B cell (primary cell): ENCODE measurements around the gene RASD1. TPM values are rescaled to one million over a fixed set of nuclear protein-coding genes. Genes with fewer than 3 reads are reported as not detected.

ENCODE experiments used
- ATAC-seq: fragments of 200-7000 bp; cut with Tn5 transposase; one replicate; pipeline ENCODE4 v1.10.0; 2021; ENCODE audit warnings: low read depth, mild to moderate bottlenecking, moderate number of reproducible peaks, moderate library complexity
- CTCF ChIA-PET: fragments of 350-600 bp; sonication (Branson Sonifier 250); formaldehyde crosslinking; loops from one replicate; lab custom pipeline; 2021; ENCODE audit warnings: antibody characterized with exemption, inconsistent platforms; lab: Charles Lee
- POLR2A ChIA-PET: fragments of 350-600 bp; sonication (Branson Sonifier 250); formaldehyde crosslinking; loops from one replicate; lab custom pipeline; 2021; ENCODE audit warnings: antibody characterized with exemption; lab: Charles Lee
- DNase-seq: peaks from one replicate; pipeline ENCODE4 v3.0.0; 2013
- H2AFZ ChIP-seq: 2 replicates; pipeline ENCODE4 v1.6.1; 2012; ENCODE audit warnings: mild to moderate bottlenecking, low read depth, low read length; ENCODE audit not compliant: insufficient read depth, poor library complexity, severe bottlenecking
- H3K27ac ChIP-seq, 2 donors: 1 replicate in 1 of 2; 2 replicates in 1 of 2; pipeline ENCODE4 v1.5.1; 2012 to 2013; ENCODE audit warnings: low read length in 2 of 2, mild to moderate bottlenecking in 2 of 2, moderate library complexity in 1 of 2
- H3K27me3 ChIP-seq, 4 experiments: fragments of 200-600 bp in 1 of 4; sonication (generic) in 1 of 4; replicated peaks in 1 of 4; 1 replicate in 2 of 4; 2 replicates in 2 of 4; pipeline versions ENCODE4 v1.6.1 to v1.7.0; 2013 to 2016; ENCODE audit warnings: low read length in 3 of 4, mild to moderate bottlenecking in 2 of 4, mixed read lengths in 1 of 4, moderate library complexity in 1 of 4; ENCODE audit not compliant: insufficient read depth in 4 of 4, control insufficient read depth in 3 of 4; ENCODE audit errors: control extremely low read depth in 1 of 4
- H3K36me3 ChIP-seq, 2 experiments: replicated peaks in 1 of 2; 1 replicate in 1 of 2; 2 replicates in 1 of 2; pipeline versions ENCODE4 v1.6.1 to v1.7.1; 2013; ENCODE audit warnings: low read length in 1 of 2; ENCODE audit not compliant: insufficient read depth in 2 of 2, control insufficient read depth in 1 of 2; ENCODE audit errors: control extremely low read depth in 1 of 2, extremely low read depth in 1 of 2
- H3K4me1 ChIP-seq, 2 donors: fragments of 200-600 bp in 1 of 2; sonication (generic) in 1 of 2; 1 replicate in 1 of 2; 2 replicates in 1 of 2; pipeline versions ENCODE4 v1.5.1 to v1.6.1; 2013 to 2017; ENCODE audit warnings: low read length in 2 of 2; ENCODE audit not compliant: control insufficient read depth in 2 of 2, insufficient read depth in 2 of 2
- H3K4me2 ChIP-seq: replicated peaks from 2 replicates; pipeline ENCODE3; 2012; ENCODE audit warnings: mild to moderate bottlenecking, low read depth, low read length; ENCODE audit not compliant: poor library complexity, severe bottlenecking
- H3K4me3 ChIP-seq, 5 experiments: fragments of 200-600 bp in 1 of 5; sonication (generic) in 1 of 5; 1 replicate in 3 of 5; 2 replicates in 2 of 5; pipeline versions ENCODE4 v1.5.1 to v1.7.0; 2011 to 2016; ENCODE audit warnings: low read length in 4 of 5, mild to moderate bottlenecking in 4 of 5, low read depth in 2 of 5, control low read depth in 1 of 5, moderate library complexity in 1 of 5; ENCODE audit not compliant: insufficient read depth in 1 of 5; ENCODE audit errors: control extremely low read depth in 1 of 5, extremely low read depth in 1 of 5
- H3K79me2 ChIP-seq: fragments of 200-600 bp; sonication (generic); one replicate; pipeline ENCODE4 v1.6.0; 2016; ENCODE audit warnings: low read length; ENCODE audit not compliant: control insufficient read depth, insufficient read depth
- H3K9ac ChIP-seq: fragments of 200-600 bp; sonication (generic); 2 replicates; pipeline ENCODE4 v1.6.1; 2017; ENCODE audit warnings: mild to moderate bottlenecking, low read length, moderate library complexity
- H3K9me3 ChIP-seq, 3 donors: one replicate each; pipeline versions ENCODE4 v1.6.1 to v1.7.1; 2013; ENCODE audit warnings: low read length in 2 of 3; ENCODE audit not compliant: control insufficient read depth in 2 of 3, insufficient read depth in 1 of 3; ENCODE audit errors: control extremely low read depth in 1 of 3
- H4K20me1 ChIP-seq: 2 replicates; pipeline ENCODE4 v1.6.0; 2012; ENCODE audit warnings: mild to moderate bottlenecking, low read length; ENCODE audit not compliant: insufficient read depth, control insufficient read depth, poor library complexity, severe bottlenecking
- H3K27ac Mint-ChIP-seq: one replicate; pipeline ENCODE4 v1.8.0; 2021; ENCODE audit warnings: mixed read lengths
- H3K27me3 Mint-ChIP-seq: one replicate; pipeline ENCODE4 v1.8.0; 2021; ENCODE audit warnings: mixed read lengths
- H3K4me1 Mint-ChIP-seq: one replicate; pipeline ENCODE4 v1.8.0; 2021; ENCODE audit warnings: mixed read lengths
- H3K4me3 Mint-ChIP-seq: one replicate; pipeline ENCODE4 v1.8.0; 2021; ENCODE audit warnings: mixed read lengths
- H3K9me3 Mint-ChIP-seq: one replicate; pipeline ENCODE4 v1.8.0; 2022; ENCODE audit warnings: mixed read lengths; ENCODE audit not compliant: insufficient read depth
- EZH2 ChIP-seq: IDR thresholded peaks from 2 replicates; pipeline ENCODE4 v1.6.1; 2012; ENCODE audit warnings: borderline replicate concordance, low read depth, mild to moderate bottlenecking, moderate library complexity, low read length; ENCODE audit not compliant: insufficient read depth, poor library complexity, severe bottlenecking
- whole genome bisulfite sequencing: methylation state at CpG from one replicate; pipeline ENCODE4 v1.1.5; 2013; ENCODE audit warnings: missing lambda C conversion rate; ENCODE audit not compliant: insufficient coverage; 5-methylcytosine and 5-hydroxymethylcytosine counted together
- intact Hi-C: fragments of 100-400 bp; cut with micrococcal nuclease; formaldehyde crosslinking; loops from one replicate; pipeline ENCODE4 v1.10.0; 2022
- polyA plus RNA-seq: library from polyadenylated mRNA; depleted of rRNA; stranded (reverse); fragments of >200 nt; gene quantifications from 2 replicates; pipeline ENCODE4 v1.2.3, GENCODE V29; 2012
- total RNA-seq, 2 donors: library from RNA; stranded (reverse); fragments of 120-200 nt in 1 of 2; gene quantifications; 1 replicate in 1 of 2; 2 replicates in 1 of 2; pipeline versions ENCODE4 v1.2.3 to v1.2.4, GENCODE V29; 2013 to 2022
- TF ChIP-seq, protein P1 (sequence below): fragments of 200-600 bp; IDR thresholded peaks from one replicate; pipeline ENCODE4 v1.8.0; 2022; ENCODE audit warnings: antibody characterized with exemption, mild to moderate bottlenecking

RASD1 gene
- total and polyA plus RNA-seq, 2 donors (not counting 1 experiment from before 2014, with no cell fraction given) = 0.95 to 3.2 TPM

DNA sequence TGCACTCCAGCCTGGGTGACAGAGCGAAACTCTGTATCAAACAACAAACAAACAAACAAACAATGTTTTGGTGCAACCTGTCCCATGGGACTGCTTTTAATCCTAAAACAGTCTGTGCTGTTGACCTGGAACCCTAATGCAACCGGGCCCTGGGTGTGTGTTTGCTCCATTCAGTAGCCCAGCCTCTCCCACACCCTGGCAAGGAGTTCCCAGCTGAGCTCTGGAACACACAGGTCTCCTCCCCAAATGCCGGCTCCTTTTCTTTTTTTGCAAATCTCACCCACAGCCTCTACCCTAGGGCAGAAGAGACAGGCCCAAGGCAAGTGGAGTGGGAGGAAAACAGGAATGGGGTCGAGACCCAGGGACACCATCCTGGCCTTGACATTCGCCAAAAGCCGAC, 29.8 kb upstream of the RASD1 start:
- CTCF ChIA-PET = no interaction called here
- Mint-ChIP-seq H3K9me3 (no peaks in the 10 kb centered on the region), H3K4me1 (no peaks in the 10 kb centered on the region), H3K27ac (no peak overlapping the region), H3K4me3 (no peak overlapping the region), H3K27me3 (no peaks in the 10 kb centered on the region)
- no peak overlapping the region for H2AFZ ChIP-seq
- WGBS = 91% methylated on average over 5 of the region's 6 CpGs
- H3K9me3 ChIP-seq = no peaks in the 10 kb centered on the region
- no peak overlapping the region for H3K4me2 ChIP-seq
- POLR2A ChIA-PET = no interaction called here
- DNase-seq (no peak), ATAC-seq (no peak)
- intact Hi-C loops = no loop called here
- H4K20me1 ChIP-seq = no peaks in the 10 kb centered on the region
- H3K4me1 ChIP-seq = no peaks in the 10 kb centered on the region
- H3K27ac ChIP-seq = no peak overlapping the region
- TF ChIP-seq, protein P1, sequence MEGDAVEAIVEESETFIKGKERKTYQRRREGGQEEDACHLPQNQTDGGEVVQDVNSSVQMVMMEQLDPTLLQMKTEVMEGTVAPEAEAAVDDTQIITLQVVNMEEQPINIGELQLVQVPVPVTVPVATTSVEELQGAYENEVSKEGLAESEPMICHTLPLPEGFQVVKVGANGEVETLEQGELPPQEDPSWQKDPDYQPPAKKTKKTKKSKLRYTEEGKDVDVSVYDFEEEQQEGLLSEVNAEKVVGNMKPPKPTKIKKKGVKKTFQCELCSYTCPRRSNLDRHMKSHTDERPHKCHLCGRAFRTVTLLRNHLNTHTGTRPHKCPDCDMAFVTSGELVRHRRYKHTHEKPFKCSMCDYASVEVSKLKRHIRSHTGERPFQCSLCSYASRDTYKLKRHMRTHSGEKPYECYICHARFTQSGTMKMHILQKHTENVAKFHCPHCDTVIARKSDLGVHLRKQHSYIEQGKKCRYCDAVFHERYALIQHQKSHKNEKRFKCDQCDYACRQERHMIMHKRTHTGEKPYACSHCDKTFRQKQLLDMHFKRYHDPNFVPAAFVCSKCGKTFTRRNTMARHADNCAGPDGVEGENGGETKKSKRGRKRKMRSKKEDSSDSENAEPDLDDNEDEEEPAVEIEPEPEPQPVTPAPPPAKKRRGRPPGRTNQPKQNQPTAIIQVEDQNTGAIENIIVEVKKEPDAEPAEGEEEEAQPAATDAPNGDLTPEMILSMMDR = no peak
- TF ChIP-seq EZH2 = no peak
- no peak overlapping the region for H3K9ac ChIP-seq
- no peaks in the 10 kb centered on the region for H3K27me3 ChIP-seq
- no peak overlapping the region for H3K4me3 ChIP-seq
- H3K79me2 ChIP-seq = peaks cover 7% of the 10 kb centered on the region
- peaks cover 0 to 3% of the 10 kb centered on the region in 2 experiments for H3K36me3 ChIP-seq

DNA sequence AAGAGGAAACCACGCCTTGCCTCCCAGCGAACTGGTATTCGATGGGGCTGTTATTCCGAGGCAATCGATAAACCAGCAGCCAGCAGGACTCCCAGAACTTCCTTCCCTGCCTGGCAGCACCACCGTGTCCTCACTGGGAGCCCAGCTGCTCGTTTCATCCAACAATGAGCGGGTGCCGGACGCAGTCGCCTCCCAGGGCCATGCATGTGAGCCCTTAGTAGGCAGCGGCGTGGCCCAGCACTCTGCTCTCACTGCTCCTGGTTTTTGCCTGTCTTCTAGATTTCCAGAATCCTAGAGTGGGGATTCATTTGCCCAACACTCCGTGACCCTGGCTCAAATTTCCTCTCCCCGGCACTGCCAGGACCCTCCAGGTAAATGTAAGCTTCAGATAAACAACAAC, 29.1 kb upstream of the RASD1 start:
- no peak overlapping the region for H3K27ac Mint-ChIP-seq
- ATAC-seq (no peak), DNase-seq (no peak)
- no peak overlapping the region for H3K4me3 ChIP-seq
- peaks cover 7% of the 10 kb centered on the region for H3K79me2 ChIP-seq
- ChIA-PET CTCF (no interaction called here), POLR2A (no interaction called here)
- no peak overlapping the region for H3K9ac ChIP-seq
- intact Hi-C loops = no loop called here
- H2AFZ ChIP-seq = no peak overlapping the region
- H3K9me3 ChIP-seq = no peaks in the 10 kb centered on the region
- no peaks in the 10 kb centered on the region for H3K27me3 Mint-ChIP-seq
- peaks cover 0 to 3% of the 10 kb centered on the region in 2 experiments for H3K36me3 ChIP-seq
- no peak for TF ChIP-seq EZH2
- no peaks in the 10 kb centered on the region for H4K20me1 ChIP-seq
- no peak overlapping the region for H3K4me2 ChIP-seq
- no peaks in the 10 kb centered on the region for H3K27me3 ChIP-seq
- no peak overlapping the region for H3K4me3 Mint-ChIP-seq
- no peak overlapping the region for H3K27ac ChIP-seq
- H3K9me3 Mint-ChIP-seq = no peaks in the 10 kb centered on the region
- H3K4me1 ChIP-seq = no peaks in the 10 kb centered on the region
- H3K4me1 Mint-ChIP-seq = no peaks in the 10 kb centered on the region
- WGBS = 85% methylated on average over 14 of the region's 15 CpGs
